Epithelial cell of esophagus (primary cell): ENCODE results near the gene CLCN1.

ENCODE experiments used
- DNase-seq: peaks from one replicate; pipeline ENCODE4 v3.0.0; 2010; ENCODE audit warnings: low read depth
- H3K4me3 ChIP-seq: 2 replicates; pipeline ENCODE4 v1.5.1; 2011; ENCODE audit warnings: mild to moderate bottlenecking, low read length, control low read depth
- TF ChIP-seq, protein P1 (sequence below): IDR thresholded peaks from 2 replicates; pipeline ENCODE4 v1.5.1; 2011; ENCODE audit warnings: low read depth, mild to moderate bottlenecking, low read length, control low read depth, inconsistent platforms; ENCODE audit not compliant: insufficient read depth; ENCODE audit errors: missing control alignments

CLCN1 gene

DNA sequence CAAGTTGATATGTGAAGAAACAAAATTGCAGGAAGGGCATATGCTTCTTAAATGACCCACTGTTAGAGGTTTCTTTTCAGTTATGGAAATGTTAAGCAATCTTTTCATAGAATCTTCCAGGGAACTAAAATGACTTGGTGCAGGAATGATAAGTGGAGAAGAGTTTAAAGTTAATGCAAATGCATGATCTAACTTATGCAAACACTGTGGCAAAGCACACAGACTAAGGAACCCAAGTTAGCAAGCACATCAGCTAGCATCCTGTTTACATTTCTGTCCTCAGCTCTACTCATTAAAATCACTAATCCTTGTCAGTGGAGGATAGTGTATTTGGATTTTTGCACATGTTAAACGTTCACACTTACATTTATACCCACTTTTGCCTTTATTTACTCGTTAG, 9.3 kb downstream of the CLCN1 start:
- no peak for DNase-seq
- TF ChIP-seq, protein P1, sequence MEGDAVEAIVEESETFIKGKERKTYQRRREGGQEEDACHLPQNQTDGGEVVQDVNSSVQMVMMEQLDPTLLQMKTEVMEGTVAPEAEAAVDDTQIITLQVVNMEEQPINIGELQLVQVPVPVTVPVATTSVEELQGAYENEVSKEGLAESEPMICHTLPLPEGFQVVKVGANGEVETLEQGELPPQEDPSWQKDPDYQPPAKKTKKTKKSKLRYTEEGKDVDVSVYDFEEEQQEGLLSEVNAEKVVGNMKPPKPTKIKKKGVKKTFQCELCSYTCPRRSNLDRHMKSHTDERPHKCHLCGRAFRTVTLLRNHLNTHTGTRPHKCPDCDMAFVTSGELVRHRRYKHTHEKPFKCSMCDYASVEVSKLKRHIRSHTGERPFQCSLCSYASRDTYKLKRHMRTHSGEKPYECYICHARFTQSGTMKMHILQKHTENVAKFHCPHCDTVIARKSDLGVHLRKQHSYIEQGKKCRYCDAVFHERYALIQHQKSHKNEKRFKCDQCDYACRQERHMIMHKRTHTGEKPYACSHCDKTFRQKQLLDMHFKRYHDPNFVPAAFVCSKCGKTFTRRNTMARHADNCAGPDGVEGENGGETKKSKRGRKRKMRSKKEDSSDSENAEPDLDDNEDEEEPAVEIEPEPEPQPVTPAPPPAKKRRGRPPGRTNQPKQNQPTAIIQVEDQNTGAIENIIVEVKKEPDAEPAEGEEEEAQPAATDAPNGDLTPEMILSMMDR = no peak
- no peak overlapping the region for H3K4me3 ChIP-seq

DNA sequence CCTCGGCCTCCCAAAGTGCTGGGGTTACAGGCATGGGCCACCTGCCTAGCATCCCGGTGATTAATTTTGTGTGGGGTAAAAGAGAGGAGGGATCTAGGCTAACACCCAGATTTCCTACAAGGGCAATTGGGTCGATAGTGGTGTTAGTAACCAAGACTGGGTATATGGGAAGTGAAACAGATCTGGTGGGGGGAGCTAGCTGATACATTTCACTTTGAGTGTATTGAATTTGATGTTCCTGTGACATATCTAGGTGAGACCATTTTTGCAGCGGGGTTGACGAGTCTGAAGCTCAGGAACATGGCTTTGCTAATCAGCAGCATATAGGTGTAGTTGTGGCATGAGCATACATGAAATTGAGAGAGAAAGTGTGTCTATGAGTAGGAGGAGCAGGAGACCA, 12.0 kb downstream of the CLCN1 start:
- no peak for DNase-seq
- TF ChIP-seq, protein P1 = no peak

DNA sequence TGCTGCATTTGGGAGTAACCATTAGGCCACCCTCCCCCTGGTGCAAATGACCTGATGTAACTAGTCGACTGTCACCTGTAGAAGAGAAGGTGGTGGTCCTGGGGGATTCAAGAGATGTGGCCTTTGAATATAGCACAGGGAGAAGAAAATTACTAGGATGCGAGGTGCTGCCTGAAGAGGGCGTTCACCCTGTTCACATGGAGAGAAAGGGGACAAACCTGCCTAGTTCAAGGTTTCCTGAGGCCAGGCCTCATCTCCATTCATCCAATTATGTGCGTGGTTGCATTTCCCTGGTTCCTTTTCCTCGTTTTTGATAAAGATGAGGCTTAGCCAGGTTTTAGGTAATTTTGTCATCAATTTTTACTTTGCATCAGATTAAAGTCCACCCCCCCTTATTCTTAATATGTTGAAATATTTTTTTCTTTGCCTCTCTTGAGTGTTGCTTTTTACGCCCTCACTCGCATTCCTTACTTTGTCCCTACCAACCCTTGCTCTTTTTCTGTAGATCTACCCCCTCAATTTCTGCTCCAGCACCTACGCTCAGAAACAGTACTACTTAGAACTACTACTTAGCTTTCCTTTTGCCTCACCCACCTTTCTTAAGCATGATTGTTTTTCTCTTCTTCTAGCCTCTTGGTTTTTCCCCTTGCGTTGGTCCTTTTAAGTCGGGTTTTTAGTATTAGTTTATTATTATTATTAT, 13.7 kb downstream of the CLCN1 start:
- TF ChIP-seq, protein P1 = no peak
- H3K4me3 ChIP-seq = no peak overlapping the region
- no peak for DNase-seq

More for the DNA sequence above, 12.0 kb downstream of the CLCN1 start:
- H3K4me3 ChIP-seq = no peak overlapping the region

DNA sequence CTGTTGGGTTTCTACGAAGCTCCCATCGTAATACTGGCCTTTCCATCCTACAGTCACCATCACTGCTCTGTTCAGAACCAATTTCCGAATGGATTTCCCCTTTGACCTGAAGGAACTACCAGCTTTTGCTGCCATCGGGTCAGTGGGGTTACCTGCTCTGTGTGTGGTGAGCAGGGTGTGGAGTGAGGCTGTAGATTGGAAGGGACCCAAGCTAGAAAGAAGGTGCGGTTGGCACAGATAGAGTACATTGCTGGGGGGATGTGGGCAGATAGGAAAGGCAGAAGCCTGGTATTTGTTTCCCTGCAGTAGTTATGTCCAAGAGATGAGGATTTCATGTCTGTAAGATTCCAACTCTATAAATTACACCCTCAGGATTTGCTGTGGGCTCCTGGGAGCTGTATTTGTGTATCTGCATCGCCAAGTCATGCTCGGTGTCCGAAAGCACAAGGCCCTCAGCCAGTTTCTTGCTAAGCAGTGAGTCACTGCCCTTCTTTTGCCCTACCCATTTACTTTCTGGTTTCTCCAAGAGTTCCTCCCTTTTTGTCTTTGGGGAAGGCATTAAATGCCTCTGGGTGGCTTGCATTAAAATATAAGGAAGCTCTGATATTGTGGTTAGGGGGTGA, 15.4 kb downstream of the CLCN1 start:
- peak; percentile 90 for DNase-seq
- TF ChIP-seq, protein P1 = no peak
- H3K4me3 ChIP-seq = no peak overlapping the region

DNA sequence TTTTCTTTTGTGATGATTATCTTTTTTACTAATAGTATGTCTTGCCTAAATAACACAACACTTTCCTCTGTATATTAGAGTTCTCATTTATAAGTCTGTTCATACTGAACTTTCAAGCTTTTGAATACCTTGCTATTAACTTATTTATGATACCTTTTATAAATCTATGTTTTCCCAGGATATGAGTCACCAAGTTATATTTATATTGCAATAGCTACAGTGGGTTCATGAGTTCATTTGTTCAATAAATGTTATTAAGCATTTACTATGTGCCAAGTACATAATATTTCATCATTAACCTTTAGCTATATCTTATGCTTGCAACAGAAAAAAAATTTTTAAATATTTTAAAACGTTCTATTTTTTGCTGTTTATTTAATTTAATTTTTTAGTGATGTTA, 18.3 kb downstream of the CLCN1 start:
- DNase-seq = no peak
- TF ChIP-seq, protein P1 = no peak
- H3K4me3 ChIP-seq = no peak overlapping the region

DNA sequence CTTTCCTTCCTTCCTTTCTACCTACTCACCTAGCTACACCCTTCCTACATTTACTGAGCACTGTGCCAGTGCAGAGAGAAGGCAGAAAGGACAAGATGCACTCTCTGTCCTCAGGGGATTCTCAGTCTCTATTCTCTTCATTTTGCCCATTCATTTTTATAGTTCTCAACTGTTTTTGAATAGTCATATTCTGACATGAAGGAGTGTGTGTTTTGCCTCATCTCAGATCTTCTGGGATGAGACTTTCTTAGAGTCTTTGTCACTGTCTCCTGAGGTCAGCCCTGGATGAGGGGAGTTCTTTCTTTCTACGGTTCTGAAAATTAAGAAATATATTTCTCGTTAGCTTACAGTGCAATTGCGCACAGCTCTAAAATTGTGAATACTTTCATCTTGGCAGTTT, 21.3 kb downstream of the CLCN1 start:
- TF ChIP-seq, protein P1 = no peak
- no peak for DNase-seq
- H3K4me3 ChIP-seq = no peak overlapping the region

DNA sequence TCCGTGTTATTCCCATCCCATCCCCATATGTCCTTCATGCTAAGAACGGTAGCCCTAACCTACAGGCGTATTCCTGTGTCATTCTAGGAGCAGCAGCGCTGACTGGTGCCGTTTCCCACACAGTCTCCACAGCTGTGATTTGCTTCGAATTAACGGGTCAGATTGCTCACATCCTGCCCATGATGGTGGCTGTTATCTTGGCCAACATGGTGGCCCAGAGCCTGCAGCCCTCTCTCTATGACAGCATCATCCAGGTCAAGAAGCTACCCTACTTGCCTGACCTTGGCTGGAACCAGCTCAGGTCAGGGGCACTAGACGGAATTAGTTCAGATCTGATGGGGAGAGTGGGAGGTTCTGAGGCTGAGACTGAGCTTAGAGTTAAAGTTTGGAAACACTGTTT, 25.9 kb downstream of the CLCN1 start:
- TF ChIP-seq, protein P1 = no peak
- no peak for DNase-seq
- no peak overlapping the region for H3K4me3 ChIP-seq
